ENCODE data around the gene TXNDC11.

TXNDC11 gene

DNA sequence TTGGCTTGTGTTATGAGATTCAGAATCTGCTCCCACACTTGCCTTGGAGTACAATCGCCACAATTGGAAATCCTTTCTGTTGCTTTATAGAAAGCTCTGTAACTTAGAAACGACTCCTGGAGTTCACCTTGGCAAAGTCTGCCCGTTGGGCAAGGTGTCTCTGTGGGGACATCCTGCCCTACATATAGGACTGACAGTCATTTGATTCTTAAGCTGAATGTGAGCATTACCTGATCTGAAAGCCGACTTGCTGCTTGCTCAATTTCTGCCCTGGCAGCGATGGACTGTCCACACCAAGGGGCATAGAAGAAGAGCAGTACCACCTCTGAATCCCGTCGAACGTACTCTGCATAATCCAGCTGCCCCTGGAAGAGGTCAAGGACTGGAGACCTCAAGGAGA lies 6.9 kb downstream of the TXNDC11 start:
- TF ChIP-seq, protein P1, sequence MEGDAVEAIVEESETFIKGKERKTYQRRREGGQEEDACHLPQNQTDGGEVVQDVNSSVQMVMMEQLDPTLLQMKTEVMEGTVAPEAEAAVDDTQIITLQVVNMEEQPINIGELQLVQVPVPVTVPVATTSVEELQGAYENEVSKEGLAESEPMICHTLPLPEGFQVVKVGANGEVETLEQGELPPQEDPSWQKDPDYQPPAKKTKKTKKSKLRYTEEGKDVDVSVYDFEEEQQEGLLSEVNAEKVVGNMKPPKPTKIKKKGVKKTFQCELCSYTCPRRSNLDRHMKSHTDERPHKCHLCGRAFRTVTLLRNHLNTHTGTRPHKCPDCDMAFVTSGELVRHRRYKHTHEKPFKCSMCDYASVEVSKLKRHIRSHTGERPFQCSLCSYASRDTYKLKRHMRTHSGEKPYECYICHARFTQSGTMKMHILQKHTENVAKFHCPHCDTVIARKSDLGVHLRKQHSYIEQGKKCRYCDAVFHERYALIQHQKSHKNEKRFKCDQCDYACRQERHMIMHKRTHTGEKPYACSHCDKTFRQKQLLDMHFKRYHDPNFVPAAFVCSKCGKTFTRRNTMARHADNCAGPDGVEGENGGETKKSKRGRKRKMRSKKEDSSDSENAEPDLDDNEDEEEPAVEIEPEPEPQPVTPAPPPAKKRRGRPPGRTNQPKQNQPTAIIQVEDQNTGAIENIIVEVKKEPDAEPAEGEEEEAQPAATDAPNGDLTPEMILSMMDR (conservative IDR thresholded peaks at IDR 0.05; ENCODE audit: low read depth, low read length) = no peak
- peak overlapping the region; percentile 79 for H3K4me2 ChIP-seq
- peaks cover 36% of the 10 kb centered on the region; the same call in 1 of the 2 replicates for H3K36me3 ChIP-seq (ENCODE audit: insufficient read depth)
- H4K20me1 ChIP-seq (ENCODE audit: insufficient read depth) = no peaks in the 10 kb centered on the region
- no peak overlapping the region for H3K4me3 ChIP-seq (IDR thresholded peaks at IDR 0.05; ENCODE audit: insufficient read depth, low read depth, low read length)
- H3K9ac ChIP-seq = peak overlapping the region; percentile 2; the same call in 1 of the 2 replicates
- peaks cover 98% of the 10 kb centered on the region for H3K79me2 ChIP-seq (ENCODE audit: insufficient read depth, low read depth)
- peak overlapping the region; percentile 61 for H3K27ac ChIP-seq
- no peak overlapping the region for H2AFZ ChIP-seq (ENCODE audit: low read depth)
- peaks cover 100% of the 10 kb centered on the region for H3K4me1 ChIP-seq (ENCODE audit: low read depth, poor library complexity, severe bottlenecking)
- H3K27me3 ChIP-seq (ENCODE audit: insufficient read depth, low read depth) = no peaks in the 10 kb centered on the region

DNA sequence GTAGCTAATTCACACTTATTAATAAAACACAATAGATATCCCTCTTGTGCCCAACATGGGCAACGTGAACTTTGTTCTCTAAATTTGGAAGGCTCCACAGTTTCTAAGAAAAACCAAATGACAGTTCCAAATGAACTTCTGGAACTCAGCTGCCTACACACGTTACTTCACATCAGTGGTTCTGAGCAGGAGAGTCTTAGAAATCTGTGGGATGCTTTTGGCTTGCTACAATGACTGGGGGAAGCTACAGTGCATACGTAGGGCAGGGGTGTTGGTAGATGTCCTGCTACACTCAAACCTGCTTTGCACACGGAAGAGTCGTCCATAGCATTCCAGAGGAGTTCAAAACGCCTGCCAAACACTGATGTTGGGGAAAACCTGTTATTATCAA lies 8.0 kb downstream of the TXNDC11 start:
- peaks cover 97% of the 10 kb centered on the region for H3K79me2 ChIP-seq (ENCODE audit: insufficient read depth, low read depth)
- H3K36me3 ChIP-seq (ENCODE audit: insufficient read depth) = peaks cover 47% of the 10 kb centered on the region; the same call in 1 of the 2 replicates
- no peak overlapping the region for H2AFZ ChIP-seq (ENCODE audit: low read depth)

DNA sequence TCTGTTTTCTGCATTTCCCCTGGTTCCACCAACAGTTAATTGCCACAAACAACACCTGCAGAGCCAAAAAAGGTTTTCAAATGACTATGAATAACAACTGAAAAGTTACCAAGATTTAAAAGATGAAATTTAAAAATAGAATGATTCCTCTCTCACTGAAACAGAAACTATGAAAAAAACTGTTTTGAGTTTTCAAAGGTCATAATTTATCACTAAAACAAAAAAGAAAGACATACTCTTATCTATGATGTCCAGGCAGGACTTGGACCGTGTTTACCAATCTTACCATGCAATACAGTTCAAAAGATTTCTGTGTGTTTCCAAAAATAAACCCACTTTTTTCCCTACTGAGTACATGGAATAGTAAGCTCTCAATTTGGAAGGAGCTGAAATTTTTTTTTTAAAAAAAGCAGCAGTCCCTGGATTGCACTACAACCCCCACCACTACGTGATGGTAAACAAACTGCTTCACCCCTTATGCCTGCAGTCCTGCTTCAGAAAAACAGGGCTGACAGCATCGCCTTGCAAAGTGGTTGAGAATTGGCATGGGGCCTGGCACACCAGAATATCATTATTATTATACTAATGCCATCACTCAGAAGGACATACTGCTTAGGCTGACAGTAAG lies 8.5 kb downstream of the TXNDC11 start:
- Histone ChIP-seq H3K27ac (peak overlapping the region; percentile 61), H3K4me2 (peak overlapping the region; percentile 79), H3K4me1 (ENCODE audit: low read depth, poor library complexity, severe bottlenecking) (peaks cover 100% of the 10 kb centered on the region), H3K4me3 (IDR thresholded peaks at IDR 0.05; ENCODE audit: insufficient read depth, low read depth, low read length) (no peak overlapping the region), H3K9ac (peak overlapping the region; percentile 2; the same call in 1 of the 2 replicates), H4K20me1 (ENCODE audit: insufficient read depth) (no peaks in the 10 kb centered on the region), H3K36me3 (ENCODE audit: insufficient read depth) (peaks cover 48% of the 10 kb centered on the region; the same call in 1 of the 2 replicates), H3K27me3 (ENCODE audit: insufficient read depth, low read depth) (no peaks in the 10 kb centered on the region), H3K79me2 (ENCODE audit: insufficient read depth, low read depth) (peaks cover 94% of the 10 kb centered on the region), H2AFZ (ENCODE audit: low read depth) (no peak overlapping the region)
- TF ChIP-seq, protein P1 (conservative IDR thresholded peaks at IDR 0.05; ENCODE audit: low read depth, low read length) = no peak

More for the DNA sequence above, 8.0 kb downstream of the TXNDC11 start:
- TF ChIP-seq, protein P1 (conservative IDR thresholded peaks at IDR 0.05; ENCODE audit: low read depth, low read length) = no peak
- H3K4me2 ChIP-seq = peak overlapping the region; percentile 79
- H3K9ac ChIP-seq = peak overlapping the region; percentile 2; the same call in 1 of the 2 replicates
- H3K27me3 ChIP-seq (ENCODE audit: insufficient read depth, low read depth) = no peaks in the 10 kb centered on the region
- no peaks in the 10 kb centered on the region for H4K20me1 ChIP-seq (ENCODE audit: insufficient read depth)
- H3K4me3 ChIP-seq (IDR thresholded peaks at IDR 0.05; ENCODE audit: insufficient read depth, low read depth, low read length) = no peak overlapping the region
- peaks cover 100% of the 10 kb centered on the region for H3K4me1 ChIP-seq (ENCODE audit: low read depth, poor library complexity, severe bottlenecking)
- H3K27ac ChIP-seq = peak overlapping the region; percentile 61

DNA sequence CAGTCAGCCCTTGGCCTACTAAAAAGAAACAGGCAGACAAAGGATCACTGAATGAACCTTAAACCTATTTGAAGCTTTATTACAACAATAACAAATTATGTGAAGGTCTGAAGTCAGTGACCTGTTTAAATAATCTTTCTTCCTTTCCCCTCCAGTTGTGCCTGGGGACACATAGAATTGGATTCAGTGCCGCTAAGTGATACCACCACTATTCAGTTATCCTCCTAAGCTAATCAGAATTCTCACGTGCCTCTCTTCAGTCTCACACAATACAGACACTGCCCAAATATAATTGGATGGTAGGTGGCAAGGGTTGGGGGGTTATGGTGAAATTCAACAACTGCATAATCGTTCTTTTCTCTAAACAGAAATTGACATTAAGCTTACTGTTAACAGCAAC lies 11.4 kb downstream of the TXNDC11 start:
- Histone ChIP-seq H3K9ac (no peak overlapping the region), H3K27me3 (ENCODE audit: insufficient read depth, low read depth) (no peaks in the 10 kb centered on the region), H3K4me1 (ENCODE audit: low read depth, poor library complexity, severe bottlenecking) (peaks cover 100% of the 10 kb centered on the region), H2AFZ (ENCODE audit: low read depth) (no peak overlapping the region), H3K4me2 (peak overlapping the region; percentile 36), H3K79me2 (ENCODE audit: insufficient read depth, low read depth) (peaks cover 77% of the 10 kb centered on the region), H3K4me3 (IDR thresholded peaks at IDR 0.05; ENCODE audit: insufficient read depth, low read depth, low read length) (no peak overlapping the region), H4K20me1 (ENCODE audit: insufficient read depth) (no peaks in the 10 kb centered on the region), H3K36me3 (ENCODE audit: insufficient read depth) (peaks cover 48% of the 10 kb centered on the region; the same call in 1 of the 2 replicates), H3K27ac (peak overlapping the region; percentile 75; the same call in 1 of the 2 replicates)
- TF ChIP-seq, protein P1 (conservative IDR thresholded peaks at IDR 0.05; ENCODE audit: low read depth, low read length) = no peak
